Astrocyte (in vitro differentiated cells and primary cell): Measurements from ENCODE around the gene MTUS2. TPM values are rescaled to one million over a fixed set of nuclear protein-coding genes. Genes with fewer than 3 reads are reported as not detected.

Source experiments
- DNase-seq: peaks from one replicate; pipeline ENCODE4 v3.0.0-alpha.2; 2010; ENCODE audit warnings: low read depth
- FAIRE-seq: peaks from 2 replicates; lab custom pipeline; 2011; peaks lifted over from hg19 to GRCh38; lab: Jason Lieb, UNC
- H2AFZ ChIP-seq: 2 replicates; pipeline ENCODE4 v1.6.0; 2012; ENCODE audit warnings: low read depth, low read length, inconsistent platforms
- H3K27ac ChIP-seq: 2 replicates; pipeline ENCODE4 v1.5.1; 2011; ENCODE audit warnings: low read depth, low read length, inconsistent platforms
- H3K27me3 ChIP-seq: 2 replicates; pipeline ENCODE4 v1.6.0; 2011; ENCODE audit warnings: low read length, inconsistent platforms; ENCODE audit not compliant: insufficient read depth
- H3K36me3 ChIP-seq: 2 replicates; pipeline ENCODE4 v1.5.1; 2011; ENCODE audit warnings: low read length, inconsistent platforms; ENCODE audit not compliant: insufficient read depth
- H3K4me1 ChIP-seq: 2 replicates; pipeline ENCODE4 v1.5.1; 2011; ENCODE audit warnings: low read length, inconsistent platforms; ENCODE audit not compliant: insufficient read depth
- H3K4me2 ChIP-seq: 2 replicates; pipeline ENCODE4 v1.6.0; 2012; ENCODE audit warnings: low read length, inconsistent platforms
- H3K4me3 ChIP-seq: 2 replicates; pipeline ENCODE4 v1.5.1; 2011; ENCODE audit warnings: low read depth, mild to moderate bottlenecking, low read length, inconsistent platforms; ENCODE audit not compliant: insufficient read depth
- H3K79me2 ChIP-seq: 2 replicates; pipeline ENCODE4 v1.6.0; 2012; ENCODE audit warnings: mild to moderate bottlenecking, low read length, inconsistent platforms; ENCODE audit not compliant: insufficient read depth
- H3K9ac ChIP-seq: 2 replicates; pipeline ENCODE4 v1.6.0; 2012; ENCODE audit warnings: mild to moderate bottlenecking, low read length, inconsistent platforms
- H3K9me3 ChIP-seq: 2 replicates; pipeline ENCODE4 v1.5.1; 2012; ENCODE audit warnings: low read depth, mild to moderate bottlenecking, low read length, inconsistent platforms; ENCODE audit not compliant: insufficient read depth
- H4K20me1 ChIP-seq: 2 replicates; pipeline ENCODE4 v1.6.0; 2012; ENCODE audit warnings: low read length, inconsistent platforms; ENCODE audit not compliant: insufficient read depth
- H3K27ac Mint-ChIP-seq: one replicate; pipeline ENCODE4 v1.8.0; 2021; ENCODE audit warnings: mild to moderate bottlenecking, mixed read lengths; ENCODE audit not compliant: unreplicated experiment
- H3K27me3 Mint-ChIP-seq: one replicate; pipeline ENCODE4 v1.8.0; 2021; ENCODE audit warnings: low read depth, mixed read lengths; ENCODE audit not compliant: unreplicated experiment
- H3K36me3 Mint-ChIP-seq: one replicate; pipeline ENCODE4 v1.8.0; 2021; ENCODE audit warnings: low read depth, mixed read lengths; ENCODE audit not compliant: unreplicated experiment
- H3K4me1 Mint-ChIP-seq: one replicate; pipeline ENCODE4 v1.8.0; 2021; ENCODE audit warnings: low read depth, mixed read lengths; ENCODE audit not compliant: unreplicated experiment
- H3K4me3 Mint-ChIP-seq: one replicate; pipeline ENCODE4 v1.8.0; 2021; ENCODE audit warnings: mild to moderate bottlenecking, moderate library complexity, mixed read lengths; ENCODE audit not compliant: unreplicated experiment
- H3K9me3 Mint-ChIP-seq: one replicate; pipeline ENCODE4 v1.8.0; 2021; ENCODE audit warnings: mild to moderate bottlenecking, mixed read lengths; ENCODE audit not compliant: unreplicated experiment
- CTCF ChIP-seq: IDR thresholded peaks from 2 replicates; pipeline ENCODE4 v1.5.1; 2011; ENCODE audit warnings: low read depth, mild to moderate bottlenecking, inconsistent platforms, low read length, moderate library complexity; ENCODE audit not compliant: insufficient read depth
- EZH2 ChIP-seq: IDR thresholded peaks from 2 replicates; pipeline ENCODE4 v1.6.1; 2012; ENCODE audit warnings: mild to moderate bottlenecking, low read length, inconsistent platforms; ENCODE audit not compliant: insufficient read depth
- total RNA-seq: library from RNA; stranded (reverse); gene quantifications from 2 replicates; pipeline ENCODE4 v1.2.1, GENCODE V29; 2021

The MTUS2 gene
- total RNA-seq, 1 donor from 2014 or later: 0.50 TPM

- H3K4me1 ChIP-seq: no peaks in the 10 kb centered on the region
- H3K27me3 ChIP-seq: no peaks in the 10 kb centered on the region
- H3K36me3 Mint-ChIP-seq: peaks cover 1% of the 10 kb centered on the region
- H3K4me1 Mint-ChIP-seq: no peaks in the 10 kb centered on the region
- TF ChIP-seq EZH2 (no peak), CTCF (no peak)
- no peak overlapping the region for H3K4me3 Mint-ChIP-seq
- H2AFZ ChIP-seq: no peak overlapping the region
- no peaks in the 10 kb centered on the region for H3K27me3 Mint-ChIP-seq
- H3K4me2 ChIP-seq: no peak overlapping the region
- peaks cover 6% of the 10 kb centered on the region for H3K9me3 ChIP-seq
- no peaks in the 10 kb centered on the region for H3K36me3 ChIP-seq
- no peaks in the 10 kb centered on the region for H3K9me3 Mint-ChIP-seq
- H3K4me3 ChIP-seq: no peak overlapping the region
- no peak overlapping the region for H3K27ac Mint-ChIP-seq
- H3K27ac ChIP-seq: no peak overlapping the region
- DNase-seq (no peak), FAIRE-seq (no peak)
- H3K79me2 ChIP-seq: no peaks in the 10 kb centered on the region
- H3K9ac ChIP-seq: no peak overlapping the region
- no peaks in the 10 kb centered on the region for H4K20me1 ChIP-seq
Observed at GRCh38 chr13:29050719-29051118, 230.6 kb downstream of the MTUS2 start.

GRCh38 chr13:29059800-29060199 is 239.7 kb downstream of the MTUS2 start:
- H3K4me1 Mint-ChIP-seq: no peaks in the 10 kb centered on the region
- DNase-seq (no peak), FAIRE-seq (no peak)
- H3K4me3 Mint-ChIP-seq: no peak overlapping the region
- Histone ChIP-seq H2AFZ (no peak overlapping the region), H3K27me3 (no peaks in the 10 kb centered on the region), H3K79me2 (no peaks in the 10 kb centered on the region), H3K4me2 (no peak overlapping the region), H3K4me3 (no peak overlapping the region), H3K36me3 (no peaks in the 10 kb centered on the region), H4K20me1 (no peaks in the 10 kb centered on the region), H3K4me1 (no peaks in the 10 kb centered on the region), H3K27ac (no peak overlapping the region), H3K9me3 (peaks cover 4% of the 10 kb centered on the region), H3K9ac (no peak overlapping the region)
- H3K36me3 Mint-ChIP-seq: no peaks in the 10 kb centered on the region
- TF ChIP-seq EZH2: no peak
- no peak for TF ChIP-seq CTCF
- H3K27me3 Mint-ChIP-seq: no peaks in the 10 kb centered on the region
- H3K9me3 Mint-ChIP-seq: peaks cover 11% of the 10 kb centered on the region
- no peak overlapping the region for H3K27ac Mint-ChIP-seq

GRCh38 chr13:29065142-29065541 is 245.0 kb downstream of the MTUS2 start:
- H2AFZ ChIP-seq: no peak overlapping the region
- no peak overlapping the region for H3K4me2 ChIP-seq
- DNase-seq (no peak), FAIRE-seq (no peak)
- TF ChIP-seq EZH2 (no peak), CTCF (no peak)
- Mint-ChIP-seq H3K27ac (no peak overlapping the region), H3K9me3 (no peaks in the 10 kb centered on the region), H3K36me3 (no peaks in the 10 kb centered on the region), H3K4me3 (no peak overlapping the region), H3K4me1 (peaks cover 4% of the 10 kb centered on the region), H3K27me3 (no peaks in the 10 kb centered on the region)
- no peaks in the 10 kb centered on the region for H3K79me2 ChIP-seq
- H3K27me3 ChIP-seq: no peaks in the 10 kb centered on the region
- H3K9me3 ChIP-seq: no peaks in the 10 kb centered on the region
- H4K20me1 ChIP-seq: no peaks in the 10 kb centered on the region
- H3K4me3 ChIP-seq: no peak overlapping the region
- no peak overlapping the region for H3K9ac ChIP-seq
- no peak overlapping the region for H3K27ac ChIP-seq
- no peaks in the 10 kb centered on the region for H3K36me3 ChIP-seq
- no peaks in the 10 kb centered on the region for H3K4me1 ChIP-seq
